HG03135 (cell line): Measurements from ENCODE around the gene HDAC4.

ENCODE experiments used
- ATAC-seq: cut with Tn5 transposase; IDR thresholded peaks from one replicate; pipeline ENCODE4 v1.9.1; 2021; ENCODE audit warnings: mild to moderate bottlenecking, moderate library complexity; ENCODE audit not compliant: unreplicated experiment

HDAC4 gene

DNA sequence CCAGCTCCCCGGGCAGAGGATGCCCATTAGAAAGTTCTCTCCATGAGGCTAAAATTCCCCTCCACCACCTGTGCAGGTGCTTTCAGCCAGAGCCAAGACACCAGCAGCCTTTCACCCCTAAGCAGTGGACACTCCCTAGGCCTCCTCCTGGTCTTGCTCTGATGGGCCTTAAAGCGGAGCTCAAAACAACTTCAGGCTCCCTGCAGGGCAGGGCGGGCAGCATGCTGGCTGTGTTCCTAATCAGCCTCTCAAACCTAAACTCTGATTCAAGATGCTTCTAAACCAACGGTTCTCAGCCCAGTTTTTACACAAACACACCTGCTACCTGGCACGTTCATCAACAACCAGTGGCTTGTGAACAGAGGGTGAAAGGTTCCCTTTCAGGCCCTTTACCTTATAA is 298.6 kb downstream of the HDAC4 start:
- ATAC-seq, result no peak

DNA sequence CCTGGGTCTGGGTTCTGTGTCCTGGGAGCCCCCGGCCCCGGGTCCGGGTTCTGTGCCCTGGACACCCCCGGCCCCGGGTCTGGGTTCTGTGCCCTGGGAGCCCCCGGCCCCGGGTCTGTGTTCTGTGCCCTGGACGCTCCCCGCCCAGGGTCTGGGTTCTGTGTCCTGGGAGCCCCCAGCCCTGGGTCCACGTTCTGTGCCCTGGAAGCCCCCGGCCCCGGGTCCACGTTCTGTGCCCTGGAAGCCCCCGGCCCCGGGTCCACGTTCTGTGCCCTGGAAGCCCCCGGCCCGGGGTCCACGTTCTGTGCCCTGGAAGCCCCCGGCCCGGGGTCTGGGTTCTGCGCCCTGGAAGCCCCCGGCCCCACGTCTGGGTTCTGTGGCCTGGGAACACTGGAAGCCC is 299.0 kb downstream of the HDAC4 start:
- no peak for ATAC-seq

DNA sequence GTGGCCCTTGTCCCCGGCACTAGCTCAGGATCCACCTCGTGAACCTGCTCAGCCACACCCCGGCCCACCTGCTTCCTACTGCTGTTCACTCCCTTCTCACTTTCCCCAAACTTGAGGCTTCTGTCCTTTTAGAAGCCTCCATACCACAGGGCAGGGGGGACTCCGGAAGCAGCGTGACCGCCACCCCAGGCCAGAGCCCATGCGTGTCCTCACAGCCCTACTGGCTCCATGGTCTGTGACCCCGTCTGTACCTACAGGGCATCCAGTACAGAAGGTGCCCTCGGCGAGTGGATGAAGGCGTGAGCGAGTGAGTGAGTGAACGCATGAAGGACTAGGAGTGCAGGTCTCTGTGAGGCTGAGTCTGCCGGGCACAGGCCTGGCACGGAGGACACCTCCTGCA is 299.7 kb downstream of the HDAC4 start:
- no peak for ATAC-seq

DNA sequence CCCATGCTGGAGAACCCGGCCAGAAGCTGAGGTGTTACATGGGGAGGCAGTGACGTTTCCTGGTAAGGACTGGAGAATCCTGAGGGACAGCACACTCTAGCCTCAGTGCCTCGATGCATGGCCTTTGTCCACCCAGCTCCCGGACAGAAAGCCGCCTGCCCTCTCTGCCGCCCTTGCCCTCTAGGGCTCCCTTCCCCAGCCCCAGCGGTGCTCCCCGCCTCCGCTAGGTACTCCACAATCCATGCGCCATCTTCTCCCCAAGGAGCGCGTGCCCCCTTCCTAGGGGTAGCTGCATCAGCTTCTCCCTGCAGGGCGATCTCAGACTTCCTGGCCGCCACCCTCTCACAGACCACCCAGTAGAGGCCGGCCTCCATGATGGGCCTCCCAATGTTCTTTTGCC is 301.3 kb downstream of the HDAC4 start:
- no peak for ATAC-seq

DNA sequence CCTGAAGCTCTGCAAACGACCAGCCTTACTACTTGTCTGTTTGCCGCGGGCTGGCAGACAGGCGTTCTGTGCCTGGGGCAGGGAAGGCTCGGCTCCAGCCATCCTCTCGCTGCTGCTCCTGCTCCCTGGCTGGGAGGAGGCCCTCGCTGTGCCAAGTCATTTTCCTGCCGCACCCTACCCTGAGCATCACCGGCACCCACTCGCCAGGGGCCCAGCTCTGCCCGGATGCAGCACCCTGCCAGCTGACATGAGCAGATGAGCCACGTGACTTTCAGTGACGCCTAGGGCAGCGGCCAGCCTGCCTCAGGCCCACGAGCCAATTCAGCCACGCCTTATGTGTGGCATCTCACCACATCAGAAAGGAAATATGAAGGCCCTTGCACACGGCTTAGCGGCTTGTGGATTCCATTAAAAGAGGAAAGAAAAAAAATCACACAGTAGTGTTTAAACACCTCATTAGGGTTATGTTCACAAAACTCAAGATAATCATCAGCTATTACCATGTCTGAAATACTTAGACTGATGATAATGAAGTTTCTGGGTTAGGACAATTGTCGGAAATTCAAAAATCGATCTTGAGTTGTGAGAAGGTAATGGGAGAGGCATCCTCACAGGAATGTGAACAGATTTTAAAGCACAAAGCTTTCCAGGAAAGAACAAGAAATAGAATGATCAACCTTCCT is 302.4 kb downstream of the HDAC4 start:
- no peak for ATAC-seq

DNA sequence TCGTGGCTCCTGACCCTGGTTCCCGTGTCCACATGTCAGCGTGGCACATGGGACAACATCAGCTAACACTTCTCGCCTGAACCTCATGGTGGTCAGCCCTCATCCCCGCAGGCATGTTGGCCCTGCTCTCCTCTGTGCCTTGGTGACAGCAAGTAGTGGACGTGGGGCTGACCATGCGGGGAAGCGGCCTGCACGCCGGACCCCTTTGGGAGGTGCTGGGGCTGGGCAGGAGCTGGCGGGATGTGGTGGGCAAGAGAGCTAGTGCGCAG is 303.5 kb downstream of the HDAC4 start:
- ATAC-seq, result no peak

DNA sequence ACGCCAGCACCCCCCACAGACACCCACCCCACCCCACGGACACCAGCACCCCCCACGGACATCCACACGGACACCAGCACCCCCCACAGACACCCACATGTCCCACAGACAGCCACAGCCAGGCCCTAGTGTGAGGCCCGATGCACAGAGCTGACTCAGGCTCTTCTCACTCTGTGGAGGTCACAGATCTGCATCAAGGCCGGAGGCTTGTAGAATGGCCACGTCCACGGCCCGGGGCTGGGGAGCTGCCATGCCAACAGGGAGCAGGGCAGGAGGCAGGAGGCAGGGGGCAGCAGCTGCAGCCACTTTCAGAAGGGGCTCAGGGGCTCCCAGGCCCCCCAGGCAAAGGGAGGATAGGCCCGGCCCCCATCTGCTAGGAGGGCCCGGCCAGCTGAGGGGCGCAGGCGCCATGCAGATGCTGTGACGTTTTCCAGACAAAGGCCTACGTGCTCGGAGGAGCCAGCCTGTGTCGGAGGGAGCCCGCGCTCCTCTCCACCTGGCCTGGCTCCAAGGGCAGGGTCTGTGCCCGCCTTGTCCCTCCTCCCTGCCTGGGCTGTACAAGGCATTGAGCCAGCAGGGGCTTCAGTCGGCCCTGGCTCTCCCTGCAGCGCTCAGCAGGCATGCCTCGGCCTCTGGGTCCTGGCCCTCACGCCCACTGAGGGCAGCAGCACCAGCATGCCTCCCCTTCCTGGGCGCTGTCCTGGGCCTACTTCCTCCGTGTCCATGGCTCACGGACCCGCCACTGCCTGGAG is 304.0 kb downstream of the HDAC4 start:
- ATAC-seq, result no peak

DNA sequence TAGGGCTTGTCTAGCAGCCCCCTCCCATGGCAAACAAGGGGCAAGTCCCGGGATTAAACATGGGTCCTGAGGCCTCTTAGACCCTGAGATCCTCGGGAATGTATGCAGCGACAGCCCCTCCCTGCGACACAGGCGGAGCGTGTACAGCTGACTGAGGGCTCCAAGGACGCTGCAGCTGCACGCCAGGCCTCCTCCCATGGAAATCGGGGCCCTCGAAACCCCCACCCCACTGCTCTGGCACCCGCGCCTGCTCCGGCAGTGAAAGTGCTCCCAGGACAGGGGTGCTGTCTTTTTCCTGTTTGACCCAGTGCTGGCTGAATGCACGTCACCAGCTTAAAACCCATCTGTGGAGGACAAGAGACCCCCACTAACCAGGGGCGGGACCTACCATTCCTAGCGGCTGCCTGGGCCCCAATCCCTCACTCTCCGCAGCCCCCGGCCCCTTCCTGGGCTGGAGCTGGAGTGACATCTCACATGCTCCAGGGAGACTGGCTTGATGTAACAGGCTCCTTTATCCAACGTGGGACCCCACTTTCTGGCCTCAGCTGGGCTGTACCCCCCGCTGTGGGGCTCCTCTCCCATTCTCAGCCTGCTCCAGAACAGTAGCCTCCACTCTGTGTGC is 305.2 kb downstream of the HDAC4 start:
- ATAC-seq, result no peak

DNA sequence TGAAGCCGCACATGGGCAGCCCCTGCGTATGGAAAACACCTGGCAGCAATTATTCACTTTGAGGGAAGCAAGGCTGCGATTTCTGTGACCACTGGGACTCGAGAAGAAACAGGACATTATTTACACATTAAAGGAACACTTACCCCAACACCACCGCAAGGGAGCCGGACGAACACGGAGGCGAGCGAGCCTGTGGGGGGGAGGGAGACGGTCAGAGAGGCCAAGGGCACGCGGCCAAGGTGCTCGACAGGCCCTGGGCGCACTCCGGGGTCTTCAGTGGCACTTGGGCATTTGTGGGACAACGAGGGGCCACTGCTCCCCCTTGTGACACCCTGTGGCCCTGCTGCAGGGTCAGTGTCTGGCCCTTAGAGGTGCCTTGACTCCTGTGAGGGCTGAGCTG is 306.0 kb downstream of the HDAC4 start:
- ATAC-seq, result no peak

DNA sequence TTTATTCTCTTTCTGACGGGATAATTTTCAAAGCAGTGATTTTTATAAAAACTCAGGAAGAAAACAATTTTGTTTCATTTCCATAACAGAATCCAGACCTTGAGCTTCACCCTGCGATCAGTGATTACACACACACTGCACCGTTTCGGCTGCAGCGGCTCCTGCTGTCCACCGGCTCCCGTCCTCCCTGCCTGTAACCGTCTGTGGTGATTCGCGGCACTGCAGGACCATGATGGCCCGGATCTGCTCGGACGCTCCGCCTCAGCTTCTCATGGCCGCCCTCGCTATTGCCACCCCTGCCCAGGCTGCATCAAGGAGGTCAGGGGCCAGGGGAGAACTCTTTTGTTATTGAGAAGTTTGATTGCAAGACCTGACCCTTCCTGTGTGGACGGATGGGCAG is 306.9 kb downstream of the HDAC4 start:
- ATAC-seq, result no peak

DNA sequence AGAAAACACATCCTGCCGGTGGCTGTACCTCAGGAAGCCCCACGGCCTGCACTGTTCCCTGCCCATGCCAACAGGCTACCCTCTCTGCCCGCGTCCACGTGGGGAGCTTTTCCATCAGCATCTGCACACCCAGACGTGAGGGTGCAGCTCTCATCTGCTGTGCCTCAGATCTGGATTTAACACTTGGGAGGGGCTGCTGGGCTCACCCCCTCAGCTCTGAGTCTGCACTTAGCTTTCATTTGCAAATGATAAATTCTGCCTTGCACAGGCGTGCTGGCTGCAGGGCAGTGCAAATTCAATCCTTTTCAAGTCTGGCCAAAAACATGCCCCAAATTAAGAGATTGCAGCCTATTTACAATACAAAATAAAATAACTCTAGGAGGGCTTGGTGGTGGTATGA is 307.3 kb downstream of the HDAC4 start:
- no peak for ATAC-seq

DNA sequence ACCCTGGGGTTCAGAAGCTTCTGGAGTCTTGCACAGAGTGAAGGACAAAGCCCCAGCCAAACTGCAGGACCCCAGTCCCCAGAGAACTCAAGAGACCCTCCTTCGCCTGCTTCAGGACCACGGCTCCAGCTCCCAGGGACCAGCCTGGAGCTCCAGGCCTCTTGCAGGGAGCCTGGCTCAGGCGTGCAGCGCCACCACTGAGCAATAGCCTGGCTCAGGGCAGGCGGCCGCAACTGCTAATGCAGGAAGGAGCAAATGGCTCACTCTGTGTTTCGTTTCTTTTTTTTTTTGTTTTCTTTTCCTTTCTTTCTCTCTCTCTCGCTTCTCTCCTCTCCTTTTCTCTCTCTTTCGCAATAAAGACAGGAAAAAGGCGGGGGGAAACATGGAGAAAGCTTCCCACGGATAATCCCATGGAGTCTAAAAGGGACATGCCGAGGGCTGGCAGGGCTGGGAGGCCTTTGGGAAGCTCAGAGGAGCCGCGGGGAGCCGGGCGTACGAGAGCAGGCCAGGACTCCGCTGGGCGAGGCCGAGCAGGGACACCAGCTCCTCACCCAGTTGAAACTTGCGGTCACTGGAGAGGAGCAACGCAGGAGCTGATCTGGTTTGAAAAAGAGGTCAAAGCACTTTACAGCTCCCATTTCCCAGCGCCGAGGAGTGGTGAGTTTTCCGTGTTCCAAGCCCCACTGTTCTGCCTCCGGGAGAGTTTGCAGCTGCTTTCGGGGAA is 308.1 kb downstream of the HDAC4 start:
- ATAC-seq, result no peak

DNA sequence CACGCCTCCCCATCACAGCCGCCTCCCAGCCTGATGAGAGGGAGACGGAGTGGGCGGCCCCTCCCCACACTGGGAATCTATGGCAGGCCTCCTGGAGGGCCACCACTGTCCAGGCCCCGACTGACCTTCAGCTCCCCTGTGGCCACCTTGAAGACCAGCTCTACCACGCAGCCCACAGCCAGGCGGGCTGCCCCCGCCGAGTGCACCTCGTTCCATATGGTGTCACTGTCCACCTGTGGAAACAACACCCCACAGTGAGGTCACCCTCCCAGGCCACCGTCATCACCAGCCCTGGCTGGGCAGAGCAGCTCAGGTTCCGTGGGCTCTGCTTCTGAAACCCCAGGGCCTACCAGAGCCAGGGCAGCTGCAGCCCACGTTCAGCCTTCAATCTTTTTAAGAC is 310.9 kb downstream of the HDAC4 start:
- no peak for ATAC-seq

DNA sequence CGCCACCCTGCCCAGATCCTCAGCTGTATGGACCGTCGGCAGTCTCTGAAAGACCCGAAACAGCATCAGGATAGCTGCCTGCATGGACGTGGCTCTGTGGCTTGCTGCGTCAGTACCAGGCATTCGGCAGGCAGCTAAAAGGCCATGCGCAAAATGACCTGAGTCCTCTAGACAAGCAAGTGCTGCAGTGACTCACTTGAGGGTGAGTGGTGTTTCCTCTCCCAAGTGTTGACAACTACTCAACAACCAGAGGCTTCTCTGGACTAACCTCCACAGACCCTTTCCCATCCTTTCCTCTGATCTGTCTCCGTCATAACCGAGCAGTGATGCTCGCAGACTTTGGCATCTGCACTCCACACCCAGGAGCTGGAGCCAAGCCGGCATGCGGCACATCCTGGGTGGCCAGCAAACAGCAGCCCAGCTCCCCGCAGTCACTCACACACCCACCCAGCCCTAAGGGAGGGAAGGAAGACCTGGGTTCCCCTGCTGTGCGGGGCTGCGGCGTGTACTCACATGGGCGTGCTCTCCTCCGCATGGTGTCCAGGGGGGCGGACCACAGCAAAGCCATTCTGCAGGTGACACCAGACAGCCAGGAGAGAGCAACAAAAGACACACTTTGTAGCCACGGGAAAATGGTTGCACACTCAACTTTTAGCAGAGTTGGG is 313.6 kb downstream of the HDAC4 start:
- no peak for ATAC-seq

DNA sequence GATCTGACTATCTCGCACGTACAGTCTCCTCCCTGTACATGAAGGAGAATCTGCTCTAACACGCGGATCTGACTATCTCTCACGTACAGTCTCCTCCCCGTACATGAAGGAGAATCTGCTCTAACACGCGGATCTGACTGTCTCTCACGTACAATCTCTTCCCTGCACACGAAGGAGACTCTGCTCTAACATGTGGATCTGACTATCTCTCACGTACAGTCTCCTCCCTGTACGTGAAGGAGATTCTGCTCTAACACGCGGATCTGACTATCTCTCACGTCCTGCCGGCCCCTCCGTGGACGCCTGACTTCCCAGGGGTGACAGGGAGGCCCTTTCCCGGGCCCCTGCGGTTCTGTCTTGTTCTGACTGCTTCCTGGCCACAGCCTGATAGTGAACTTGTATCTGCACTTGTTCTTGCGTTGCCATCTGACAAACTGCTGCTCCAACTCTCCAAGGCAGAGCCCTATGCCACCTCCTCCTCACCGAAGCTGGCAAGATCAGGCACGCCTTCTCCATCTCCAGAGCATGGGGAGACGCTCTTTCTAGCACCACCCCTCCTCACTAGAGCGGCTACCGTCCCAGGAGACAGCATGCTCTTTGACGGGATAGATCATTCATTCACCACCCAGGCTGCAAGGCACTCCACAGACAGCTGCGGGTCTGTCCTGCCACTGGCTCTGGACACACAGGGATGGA is 314.3 kb downstream of the HDAC4 start:
- ATAC-seq, result no peak

DNA sequence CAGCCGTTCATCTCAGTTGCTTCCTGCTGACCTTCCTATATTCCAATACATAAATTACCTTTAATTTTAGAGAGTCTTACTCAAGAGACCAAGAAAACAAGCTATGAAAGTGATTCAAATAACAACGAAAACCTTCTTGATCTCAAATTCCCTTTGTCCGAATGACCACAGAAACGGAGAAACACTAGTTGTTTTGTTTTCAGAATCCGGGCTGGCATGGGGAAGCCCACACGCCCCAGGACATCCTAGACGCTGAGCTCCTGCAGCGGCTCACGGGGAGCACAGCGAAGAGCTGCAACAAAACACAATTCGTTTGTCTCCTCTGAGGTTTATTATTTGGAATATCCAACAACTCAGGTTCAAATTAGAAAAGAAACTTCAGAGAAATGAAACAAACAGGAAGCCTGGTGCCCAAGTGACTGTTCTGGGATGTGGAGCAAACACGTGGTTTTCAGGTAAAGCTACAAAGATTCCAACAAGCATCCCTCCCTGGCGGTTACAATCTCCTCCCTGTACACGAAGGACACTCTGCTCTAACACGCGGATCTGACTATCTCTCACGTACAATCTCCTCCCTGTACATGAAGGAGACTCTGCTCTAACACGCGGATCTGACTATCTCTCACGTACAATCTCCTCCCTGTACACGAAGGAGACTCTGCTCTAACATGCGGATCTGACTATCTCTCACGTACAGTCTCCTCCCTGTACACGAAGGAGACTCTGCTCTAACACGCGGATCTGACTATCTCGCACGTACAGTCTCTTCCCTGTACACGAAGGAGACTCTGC is 315.4 kb downstream of the HDAC4 start:
- ATAC-seq, result no peak

DNA sequence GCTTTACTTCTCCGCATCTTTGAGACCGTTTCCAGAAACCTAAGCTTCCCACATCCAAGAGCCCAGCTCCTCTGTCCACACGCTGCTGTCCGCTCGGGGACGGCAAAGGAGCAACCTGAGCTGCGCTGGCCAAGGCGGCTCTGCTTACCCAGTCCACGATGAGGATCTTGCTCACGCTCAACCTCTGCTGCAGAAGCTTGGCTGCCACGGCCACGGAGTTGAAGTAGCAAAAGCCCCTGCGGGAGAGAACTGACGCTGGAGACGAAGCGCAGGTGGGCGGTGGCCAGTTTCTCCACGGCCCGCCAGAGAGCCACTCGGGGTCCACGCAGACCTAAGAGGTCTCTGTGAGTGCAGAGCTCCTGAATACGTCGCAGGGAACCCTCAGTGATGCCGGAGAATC is 316.8 kb downstream of the HDAC4 start:
- no peak for ATAC-seq

DNA sequence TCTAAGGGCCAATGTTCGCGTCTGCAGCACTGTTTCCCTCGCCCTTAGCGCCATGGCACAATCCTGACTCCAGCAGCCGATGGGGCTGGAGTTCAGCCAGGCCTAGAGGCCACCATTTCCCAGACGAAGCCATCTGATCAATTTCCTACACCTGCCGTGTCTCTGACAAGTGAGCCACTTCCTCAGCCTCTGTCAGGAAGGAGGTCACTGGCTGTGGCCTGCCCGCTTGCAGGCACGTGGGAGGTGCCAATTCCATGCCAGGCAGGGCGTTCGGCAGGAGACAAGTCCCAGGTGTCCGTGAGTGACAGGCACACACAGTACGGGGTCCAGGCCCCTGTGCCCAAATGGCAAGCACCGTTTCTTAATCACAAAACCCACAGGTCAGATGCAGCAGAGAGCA is 318.4 kb downstream of the HDAC4 start:
- no peak for ATAC-seq

DNA sequence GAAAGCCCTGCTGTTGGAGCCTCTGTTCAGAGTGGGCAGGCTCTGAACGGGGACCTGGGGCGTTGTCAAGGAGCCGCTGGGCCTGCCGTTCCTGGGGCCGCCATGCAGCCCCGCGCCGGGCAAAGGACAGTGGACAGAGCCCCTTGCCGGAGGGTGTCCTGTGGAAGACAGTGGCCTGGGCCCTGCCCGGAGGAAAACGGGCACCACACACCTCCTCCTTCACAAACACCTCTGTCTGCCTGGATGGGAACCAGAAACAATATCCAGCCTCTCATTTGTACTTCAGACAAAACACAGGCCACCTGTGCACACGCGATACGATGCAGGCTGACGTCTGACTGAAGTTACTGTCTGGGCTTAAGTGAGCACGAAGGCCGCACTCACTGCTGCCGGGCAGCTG is 319.2 kb downstream of the HDAC4 start:
- ATAC-seq, result no peak

DNA sequence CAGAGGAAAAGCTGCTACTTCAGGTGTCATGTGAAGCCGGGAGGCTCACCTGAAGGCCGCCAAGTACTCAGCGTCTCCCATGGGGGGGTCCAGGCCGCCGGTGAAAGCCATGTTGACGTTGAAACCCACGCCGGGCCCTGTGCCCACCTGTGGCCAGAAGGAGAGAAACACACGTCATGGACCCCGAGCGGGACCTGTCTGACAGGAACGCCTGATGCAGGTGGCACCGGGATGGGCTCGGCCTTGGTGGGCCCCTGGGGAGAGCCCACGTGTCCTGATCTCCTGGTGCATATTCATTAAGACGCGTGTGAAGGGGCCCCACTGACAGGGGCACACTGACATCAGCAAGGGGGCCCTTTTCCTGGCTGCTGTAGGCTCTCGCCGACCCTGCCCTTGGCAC is 319.8 kb downstream of the HDAC4 start:
- no peak for ATAC-seq
